Vagina (tissue), 2 donors: ENCODE results near the gene KIAA1671. TPM values are rescaled to one million over a fixed set of nuclear protein-coding genes. Genes with fewer than 3 reads are reported as not detected.
"Not testable (repeated sequence)": the region's sequence is repeated elsewhere in the genome, so short reads cannot be mapped to it uniquely, and the experiment has no call there.

Source experiments
- DNase-seq, 2 donors: peaks; one replicate each; pipeline ENCODE4 v3.0.0-alpha.2; 2017; ENCODE audit errors: extremely low spot score in 2 of 2
- H3K27ac ChIP-seq: fragments of 200-600 bp; sonication (generic); one replicate; pipeline ENCODE4 v1.5.1; 2019
- H3K27me3 ChIP-seq: fragments of 200-600 bp; sonication (generic); one replicate; pipeline ENCODE4 v1.5.1; 2019
- H3K36me3 ChIP-seq, 2 donors: fragments of 200-600 bp; sonication (generic); one replicate each; pipeline ENCODE4 v1.5.1; 2017 to 2019
- H3K4me1 ChIP-seq: fragments of 200-600 bp; sonication (generic); one replicate; pipeline ENCODE4 v1.5.1; 2019
- H3K4me3 ChIP-seq, 2 donors: fragments of 200-600 bp; sonication (generic); 1 replicate in 1 of 2; 2 replicates in 1 of 2; pipeline ENCODE4 v1.5.1; 2016 to 2019
- H3K9me3 ChIP-seq: fragments of 200-600 bp; sonication (generic); one replicate; pipeline ENCODE4 v1.5.1; 2019
- CTCF ChIP-seq, 3 experiments: fragments of 450-650 bp in 2 of 3; fragments of 200-600 bp in 1 of 3; sonication (generic) in 1 of 3; IDR thresholded peaks; one replicate each; pipeline ENCODE4 v1.5.1; 2017 to 2019; ENCODE audit warnings: antibody characterized with exemption in 3 of 3, mild to moderate bottlenecking in 2 of 3, moderate library complexity in 2 of 3
- POLR2A ChIP-seq, 2 donors: fragments of 450-650 bp; IDR thresholded peaks; one replicate each; pipeline ENCODE4 v1.6.1; 2017; ENCODE audit warnings: antibody characterized with exemption in 2 of 2, mild to moderate bottlenecking in 2 of 2, moderate library complexity in 2 of 2
- POLR2AphosphoS5 ChIP-seq, 2 donors: sonication (generic); formaldehyde crosslinking; IDR thresholded peaks; one replicate each; pipeline ENCODE4 v1.9.0; 2017; ENCODE audit warnings: antibody characterized with exemption in 2 of 2, mild to moderate bottlenecking in 2 of 2, low read depth in 1 of 2; ENCODE audit not compliant: insufficient read depth in 1 of 2
- intact Hi-C: fragments of 100-400 bp; cut with DNase I; formaldehyde crosslinking; loops from one replicate; pipeline ENCODE4 v1.15.1; 2023
- small RNA-seq: library from RNA; depleted of rRNA; stranded (forward); fragments of <200 nt; gene quantifications from one replicate; pipeline ENCODE3, GENCODE V24; 2016
- total RNA-seq: library from RNA; depleted of rRNA; stranded (reverse); fragments of >200 nt; gene quantifications from one replicate; pipeline ENCODE4 v1.2.3, GENCODE V29; 2016

The KIAA1671 gene
- total RNA-seq, 1 donor from 2014 or later, result 54.0 TPM

GRCh38 chr22:25237503-25237902, 285.0 kb downstream of the KIAA1671 start:
- Histone ChIP-seq H3K4me1 (no peaks in the 10 kb centered on the region), H3K4me3 (no peak overlapping the region), H3K27ac (no peak overlapping the region), H3K9me3 (no peaks in the 10 kb centered on the region), H3K36me3 (no peaks in the 10 kb centered on the region), H3K27me3 (no peaks in the 10 kb centered on the region)
- DNase-seq, result no peak
- no peak for TF ChIP-seq CTCF (IDR thresholded peaks at IDR 0.05)
- no peak for TF ChIP-seq POLR2A (IDR thresholded peaks at IDR 0.05)
- TF ChIP-seq POLR2AphosphoS5 (IDR thresholded peaks at IDR 0.05; ENCODE audit: insufficient read depth in 1 of 2, low read depth in 1 of 2), result no peak
- intact Hi-C loops, result no loop called here

GRCh38 chr22:25238058-25238457, 285.5 kb downstream of the KIAA1671 start:
- intact Hi-C loops, DNase-seq, H3K27ac ChIP-seq, H3K4me1 ChIP-seq, H3K4me3 ChIP-seq, H3K36me3 ChIP-seq, H3K9me3 ChIP-seq, H3K27me3 ChIP-seq: not testable (repeated sequence)

Small RNA genes lying within 50 kb of the gene (small RNA-seq; reads per million reads assigned to genes)
- gene Z99916.2, result not detected

Other genes with a start within 250 kb of the KIAA1671 start
- not detected for gene PIWIL3, start 178.0 kb upstream of the KIAA1671 start, total RNA-seq
- gene SGSM1, start 146.5 kb upstream of the KIAA1671 start, total RNA-seq, result 2.9 TPM
- not detected for gene LHFPL7, start 6.0 kb upstream of the KIAA1671 start, total RNA-seq
- not detected for gene CRYBB3, start 247.1 kb downstream of the KIAA1671 start, total RNA-seq